Bronchial epithelial cell (primary cell): ENCODE data around the gene CCDC88C. TPM values are rescaled to one million over a fixed set of nuclear protein-coding genes. Genes with fewer than 3 reads are reported as not detected.

ENCODE experiments used
- DNase-seq: peaks from one replicate; pipeline ENCODE4 v3.0.0-alpha.2; 2010; ENCODE audit warnings: low read depth
- FAIRE-seq: peaks from 2 replicates; lab custom pipeline; 2011; peaks lifted over from hg19 to GRCh38; lab: Jason Lieb, UNC
- H3K27me3 ChIP-seq: 2 replicates; pipeline ENCODE4 v1.5.1; 2011; ENCODE audit warnings: low read length; ENCODE audit not compliant: control insufficient read depth, insufficient read depth
- H3K36me3 ChIP-seq: 2 replicates; pipeline ENCODE4 v1.5.1; 2011; ENCODE audit warnings: low read length; ENCODE audit not compliant: control insufficient read depth, insufficient read depth
- H3K4me3 ChIP-seq: 2 replicates; pipeline ENCODE4 v1.5.1; 2011; ENCODE audit warnings: mild to moderate bottlenecking, low read depth, low read length, control low read depth
- total RNA-seq: library from RNA; depleted of rRNA; stranded (reverse); fragments of >200 nt; gene quantifications from 2 replicates; pipeline ENCODE4 v1.2.1, GENCODE V29; 2014
- TF ChIP-seq, protein P1 (sequence below): IDR thresholded peaks from 2 replicates; pipeline ENCODE4 v1.5.1; 2011; ENCODE audit warnings: mild to moderate bottlenecking, moderate library complexity, low read length, control low read depth, inconsistent platforms; ENCODE audit not compliant: insufficient read depth, severe bottlenecking

The CCDC88C gene
- total RNA-seq, 1 donor from 2014 or later, result 21.3 TPM

DNA sequence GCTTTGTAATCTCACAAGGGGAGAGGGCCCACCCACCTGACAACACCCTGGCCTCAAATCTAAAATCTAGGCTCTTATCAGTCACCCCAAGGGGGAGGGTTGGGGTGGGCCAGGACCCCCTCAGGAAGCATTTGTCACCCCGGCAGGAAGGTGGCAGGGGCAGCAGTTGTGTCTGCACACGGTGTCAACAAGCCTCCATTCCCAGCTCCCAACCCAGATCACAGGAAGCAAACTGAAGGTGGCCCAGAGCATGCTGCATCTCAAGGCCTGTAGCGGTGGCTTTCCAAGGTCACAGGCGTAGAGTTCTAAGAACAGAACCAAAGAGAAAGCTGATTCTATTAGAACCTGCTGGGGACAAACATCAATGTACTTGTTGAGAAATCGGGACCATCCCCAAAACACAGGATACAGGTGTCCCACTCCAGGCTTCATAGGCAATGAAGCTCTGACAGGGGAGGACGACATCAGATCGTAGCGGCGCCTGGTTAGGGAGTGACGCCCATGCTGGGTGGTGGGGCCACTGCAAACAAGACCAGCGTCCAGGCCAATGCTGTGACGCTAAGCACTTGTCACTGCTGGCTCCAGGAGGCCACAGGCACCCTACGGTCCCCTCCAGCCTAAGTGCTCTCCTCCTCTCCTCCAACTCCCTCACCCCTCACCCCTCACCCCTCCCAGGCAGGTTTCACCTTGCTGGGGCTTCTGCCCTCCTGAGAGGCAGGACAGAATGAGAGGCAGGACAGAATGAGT lies 52.9 kb downstream of the CCDC88C start:
- Histone ChIP-seq H3K4me3 (no peak overlapping the region), H3K27me3 (no peaks in the 10 kb centered on the region), H3K36me3 (no peaks in the 10 kb centered on the region)
- TF ChIP-seq, protein P1, sequence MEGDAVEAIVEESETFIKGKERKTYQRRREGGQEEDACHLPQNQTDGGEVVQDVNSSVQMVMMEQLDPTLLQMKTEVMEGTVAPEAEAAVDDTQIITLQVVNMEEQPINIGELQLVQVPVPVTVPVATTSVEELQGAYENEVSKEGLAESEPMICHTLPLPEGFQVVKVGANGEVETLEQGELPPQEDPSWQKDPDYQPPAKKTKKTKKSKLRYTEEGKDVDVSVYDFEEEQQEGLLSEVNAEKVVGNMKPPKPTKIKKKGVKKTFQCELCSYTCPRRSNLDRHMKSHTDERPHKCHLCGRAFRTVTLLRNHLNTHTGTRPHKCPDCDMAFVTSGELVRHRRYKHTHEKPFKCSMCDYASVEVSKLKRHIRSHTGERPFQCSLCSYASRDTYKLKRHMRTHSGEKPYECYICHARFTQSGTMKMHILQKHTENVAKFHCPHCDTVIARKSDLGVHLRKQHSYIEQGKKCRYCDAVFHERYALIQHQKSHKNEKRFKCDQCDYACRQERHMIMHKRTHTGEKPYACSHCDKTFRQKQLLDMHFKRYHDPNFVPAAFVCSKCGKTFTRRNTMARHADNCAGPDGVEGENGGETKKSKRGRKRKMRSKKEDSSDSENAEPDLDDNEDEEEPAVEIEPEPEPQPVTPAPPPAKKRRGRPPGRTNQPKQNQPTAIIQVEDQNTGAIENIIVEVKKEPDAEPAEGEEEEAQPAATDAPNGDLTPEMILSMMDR, result no peak
- DNase-seq, result no peak
- no peak for FAIRE-seq

GRCh38 chr14:91363776-91364523 lies 53.7 kb downstream of the CCDC88C start:
- DNase-seq (no peak), FAIRE-seq (no peak)
- no peak overlapping the region for H3K4me3 ChIP-seq
- TF ChIP-seq, protein P1, result no peak
- H3K27me3 ChIP-seq, result no peaks in the 10 kb centered on the region
- H3K36me3 ChIP-seq, result no peaks in the 10 kb centered on the region

DNA sequence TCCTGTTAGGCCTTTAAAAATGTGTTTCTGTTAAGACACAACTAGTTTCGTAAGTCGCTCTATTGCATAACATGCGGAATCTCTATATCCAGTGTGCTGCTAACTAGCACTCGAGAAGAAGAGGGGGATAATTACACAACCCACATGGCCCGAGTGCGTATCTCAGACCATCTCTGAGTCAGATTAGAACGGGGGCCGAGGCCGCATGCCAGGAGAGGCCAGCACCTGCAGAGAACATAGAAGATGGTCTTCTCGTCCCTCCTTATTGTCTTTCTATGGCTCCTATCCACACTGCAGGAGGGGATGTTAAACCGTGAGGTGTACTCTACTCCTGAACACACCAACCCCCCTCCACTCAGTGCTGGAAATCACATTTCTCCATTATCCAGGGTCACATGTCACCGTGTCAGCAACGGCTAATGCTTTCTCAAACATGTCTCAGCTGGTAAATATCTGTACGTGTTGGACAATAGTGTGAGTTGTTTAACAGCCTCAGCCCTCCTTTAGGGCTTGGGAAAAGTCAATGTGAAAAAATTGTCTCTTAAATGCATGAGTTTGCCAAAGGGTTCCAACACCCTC lies 56.3 kb downstream of the CCDC88C start:
- peaks cover 3% of the 10 kb centered on the region for H3K36me3 ChIP-seq
- no peaks in the 10 kb centered on the region for H3K27me3 ChIP-seq
- peak; percentile 97 for DNase-seq
- no peak overlapping the region for H3K4me3 ChIP-seq
- peak; percentile 43 for FAIRE-seq
- TF ChIP-seq, protein P1, result no peak

DNA sequence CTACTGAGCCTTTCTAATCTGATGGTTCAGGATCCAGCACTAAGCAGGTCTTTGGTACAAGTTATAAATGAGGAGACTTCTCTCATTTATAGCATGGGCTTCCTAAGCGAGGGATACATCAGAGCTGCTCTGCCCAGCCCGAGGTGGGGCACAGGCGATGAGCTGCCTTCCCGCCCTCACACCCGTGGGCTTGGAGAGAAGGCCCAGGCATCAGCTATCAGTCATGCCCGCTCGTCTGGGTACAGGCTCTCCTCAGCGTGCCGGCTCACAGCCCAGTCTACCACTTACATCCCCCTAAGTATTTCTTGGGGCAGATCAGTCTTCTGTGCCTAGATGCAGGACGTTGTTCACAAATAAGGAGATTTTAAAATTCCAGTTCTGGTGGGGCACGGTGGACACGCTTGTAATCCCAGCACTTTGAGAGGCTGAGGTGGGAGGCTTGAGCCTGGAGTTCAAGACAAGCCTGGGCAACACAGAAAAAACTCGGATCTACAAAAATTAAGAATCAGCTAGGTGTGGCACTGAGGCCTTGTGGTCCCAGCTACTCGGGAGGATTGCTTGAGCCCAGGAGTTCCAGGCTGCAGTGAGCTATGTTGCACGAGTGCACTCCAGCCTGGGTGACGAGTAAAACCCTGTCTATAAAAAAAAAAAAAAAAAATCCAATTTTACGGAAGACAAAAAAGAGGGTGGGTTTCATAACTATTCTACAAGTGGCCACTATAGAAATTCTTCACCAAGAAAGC lies 57.0 kb downstream of the CCDC88C start:
- TF ChIP-seq, protein P1, result no peak
- no peak for FAIRE-seq
- Histone ChIP-seq H3K4me3 (no peak overlapping the region), H3K36me3 (peaks cover 3% of the 10 kb centered on the region), H3K27me3 (no peaks in the 10 kb centered on the region)
- DNase-seq, result no peak

- DNase-seq (peak; percentile 28), FAIRE-seq (no peak)
- Histone ChIP-seq H3K4me3 (no peak overlapping the region), H3K27me3 (no peaks in the 10 kb centered on the region), H3K36me3 (peaks cover 3% of the 10 kb centered on the region)
- TF ChIP-seq, protein P1, result no peak
Observed at GRCh38 chr14:91358654-91359220, 58.9 kb downstream of the CCDC88C start.
